ENCODE results near the gene SNX3. TPM values are rescaled to one million over a fixed set of nuclear protein-coding genes. Genes with fewer than 3 reads are reported as not detected.

SNX3 gene
- total RNA-seq, 1 experiment from 2014 or later: 169 TPM

DNA sequence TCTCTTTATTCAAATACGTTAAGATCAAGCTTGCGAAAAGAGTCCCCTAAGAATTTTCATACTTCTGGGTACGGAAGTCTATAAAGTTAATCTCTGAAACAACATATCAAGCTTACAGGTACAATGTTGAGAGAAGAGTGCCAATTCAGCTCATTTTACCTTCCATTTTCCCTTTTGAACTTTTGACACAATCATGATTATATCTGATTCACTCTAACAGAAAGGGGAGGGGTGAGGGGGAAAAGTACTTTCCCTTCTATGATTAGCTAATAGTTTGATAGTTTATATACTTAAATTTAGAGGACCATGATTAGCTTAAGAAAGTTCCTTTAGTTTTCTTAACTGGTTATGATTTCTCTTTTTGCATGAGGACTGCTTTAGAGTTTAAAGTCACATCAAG is 33.5 kb downstream of the SNX3 start:
- DNase-seq (ENCODE audit: low read depth): no peak
- in situ Hi-C loops (cut with HindIII; ENCODE audit: low pct_unique_long_range_greater_than_20kb, low sequenced_read_pairs): no loop called here

DNA sequence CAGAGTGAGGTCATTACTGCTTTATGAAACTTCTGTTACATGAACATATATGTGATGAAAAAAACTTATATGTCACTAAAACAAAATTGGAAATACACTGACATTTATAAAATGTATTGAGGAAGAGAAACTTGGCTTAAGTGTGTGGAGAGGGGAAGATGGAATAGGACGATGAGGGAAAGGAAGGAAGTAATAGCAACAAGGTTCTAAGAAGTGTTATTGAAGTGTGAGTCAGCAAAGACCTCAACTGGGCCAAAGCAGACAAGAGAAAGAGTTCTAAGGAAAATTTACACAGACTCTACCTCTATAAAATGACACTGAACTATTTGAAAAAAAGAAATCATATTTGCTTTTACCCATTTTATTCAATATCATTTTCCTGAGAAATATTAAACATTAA is 38.3 kb downstream of the SNX3 start:
- DNase-seq (ENCODE audit: low read depth): no peak
- in situ Hi-C loops (cut with HindIII; ENCODE audit: low pct_unique_long_range_greater_than_20kb, low sequenced_read_pairs): no loop called here

DNA sequence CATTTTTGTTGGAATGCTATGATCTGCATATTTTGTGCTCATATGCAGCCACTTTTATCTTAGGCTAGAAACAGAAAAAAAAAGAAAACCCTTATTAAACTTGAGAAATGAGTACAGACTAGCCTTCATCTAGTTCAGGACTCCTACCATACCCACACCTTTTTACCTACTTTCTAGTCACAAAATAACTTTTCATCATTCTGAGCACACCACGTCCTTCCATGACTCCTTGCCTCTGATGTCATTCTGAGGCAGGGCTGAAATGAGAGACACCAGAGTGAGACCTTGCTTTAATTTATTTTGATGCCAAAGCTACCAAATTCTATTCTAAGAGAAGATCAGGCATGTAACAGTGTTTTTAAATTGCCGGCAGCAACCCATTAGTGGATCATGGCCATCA is 38.8 kb downstream of the SNX3 start:
- no peak for DNase-seq (ENCODE audit: low read depth)
- in situ Hi-C loops (cut with HindIII; ENCODE audit: low pct_unique_long_range_greater_than_20kb, low sequenced_read_pairs): no loop called here

DNA sequence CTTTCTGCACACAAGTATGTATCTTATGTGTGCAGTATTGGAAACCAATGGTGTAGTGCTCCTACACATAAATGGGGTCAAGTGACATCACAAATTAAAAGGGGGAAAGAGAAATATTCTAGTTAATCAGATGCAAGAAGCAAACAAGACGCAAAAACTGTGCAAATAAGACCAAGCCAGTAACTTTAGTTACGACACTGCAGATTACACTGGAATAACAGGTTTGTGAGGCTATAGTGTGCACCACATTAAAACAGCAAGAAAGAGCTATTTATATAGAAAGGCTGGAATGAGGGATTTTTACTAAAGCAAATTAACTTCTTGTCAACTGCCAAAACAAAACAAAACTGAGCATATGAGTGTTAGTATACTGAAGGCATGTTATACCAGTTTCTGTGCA is 49.2 kb downstream of the SNX3 start:
- no peak for DNase-seq (ENCODE audit: low read depth)
- in situ Hi-C loops (cut with HindIII; ENCODE audit: low pct_unique_long_range_greater_than_20kb, low sequenced_read_pairs): no loop called here

DNA sequence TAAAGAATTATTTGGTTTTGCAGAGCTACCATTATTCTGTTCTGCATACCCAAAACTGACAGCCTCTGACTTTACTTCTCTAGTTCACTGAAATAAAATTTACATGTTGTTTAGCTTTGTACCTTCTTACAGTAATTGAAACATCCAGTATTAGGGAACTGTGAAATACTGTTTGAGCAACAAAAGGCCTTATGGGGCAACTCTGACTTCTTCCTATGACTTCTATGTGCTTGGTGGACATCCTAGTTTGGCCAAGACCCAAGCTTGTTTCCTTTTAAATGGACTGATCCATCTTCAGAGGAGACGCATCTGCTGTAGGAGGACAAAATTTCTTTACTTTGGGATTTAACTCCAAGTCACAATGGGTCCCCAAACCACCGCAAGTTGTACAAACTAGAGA is 50.3 kb downstream of the SNX3 start:
- no peak for DNase-seq (ENCODE audit: low read depth)
- in situ Hi-C loops (cut with HindIII; ENCODE audit: low pct_unique_long_range_greater_than_20kb, low sequenced_read_pairs): no loop called here

DNA sequence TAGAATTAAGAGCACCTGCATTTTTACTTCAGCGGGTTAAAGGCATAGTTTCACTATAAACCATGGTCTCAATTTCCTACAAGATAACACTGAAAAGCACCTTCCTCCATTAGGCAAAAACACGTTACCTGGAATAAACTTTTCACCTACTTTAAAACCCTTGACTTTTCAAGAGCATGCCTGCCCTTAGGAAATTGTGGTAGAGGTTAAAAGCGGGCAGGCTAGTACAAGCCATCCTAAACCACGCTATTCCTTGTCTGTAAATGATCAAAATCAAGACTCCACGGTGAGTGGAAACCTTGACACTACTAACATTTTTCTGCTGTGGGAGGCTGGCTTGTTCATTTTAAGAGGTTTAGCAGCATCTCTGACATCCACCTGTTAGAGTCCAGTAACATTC is 51.1 kb downstream of the SNX3 start:
- in situ Hi-C loops (cut with HindIII; ENCODE audit: low pct_unique_long_range_greater_than_20kb, low sequenced_read_pairs): no loop called here
- no peak for DNase-seq (ENCODE audit: low read depth)

DNA sequence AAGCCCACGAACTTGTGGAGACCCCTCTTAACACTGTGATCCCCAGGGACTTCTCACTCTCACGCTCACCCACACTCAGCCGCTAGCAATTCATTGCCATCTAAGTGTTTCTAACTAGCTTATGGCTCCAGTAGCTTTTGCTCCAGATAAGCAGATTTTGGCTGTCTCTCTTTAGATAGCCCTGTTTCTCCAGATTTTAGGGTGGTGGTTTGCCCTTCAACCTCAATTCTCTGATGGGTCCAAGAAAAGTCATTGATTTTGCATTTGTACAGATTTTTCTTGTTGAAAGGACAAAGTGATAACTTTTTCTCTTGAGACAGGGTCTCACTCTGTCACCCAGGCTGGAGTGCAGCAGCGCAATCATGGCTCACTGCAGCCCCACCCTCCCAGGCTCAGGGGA is 53.8 kb downstream of the SNX3 start:
- no peak for DNase-seq (ENCODE audit: low read depth)
- in situ Hi-C loops (cut with HindIII; ENCODE audit: low pct_unique_long_range_greater_than_20kb, low sequenced_read_pairs): no loop called here

DNA sequence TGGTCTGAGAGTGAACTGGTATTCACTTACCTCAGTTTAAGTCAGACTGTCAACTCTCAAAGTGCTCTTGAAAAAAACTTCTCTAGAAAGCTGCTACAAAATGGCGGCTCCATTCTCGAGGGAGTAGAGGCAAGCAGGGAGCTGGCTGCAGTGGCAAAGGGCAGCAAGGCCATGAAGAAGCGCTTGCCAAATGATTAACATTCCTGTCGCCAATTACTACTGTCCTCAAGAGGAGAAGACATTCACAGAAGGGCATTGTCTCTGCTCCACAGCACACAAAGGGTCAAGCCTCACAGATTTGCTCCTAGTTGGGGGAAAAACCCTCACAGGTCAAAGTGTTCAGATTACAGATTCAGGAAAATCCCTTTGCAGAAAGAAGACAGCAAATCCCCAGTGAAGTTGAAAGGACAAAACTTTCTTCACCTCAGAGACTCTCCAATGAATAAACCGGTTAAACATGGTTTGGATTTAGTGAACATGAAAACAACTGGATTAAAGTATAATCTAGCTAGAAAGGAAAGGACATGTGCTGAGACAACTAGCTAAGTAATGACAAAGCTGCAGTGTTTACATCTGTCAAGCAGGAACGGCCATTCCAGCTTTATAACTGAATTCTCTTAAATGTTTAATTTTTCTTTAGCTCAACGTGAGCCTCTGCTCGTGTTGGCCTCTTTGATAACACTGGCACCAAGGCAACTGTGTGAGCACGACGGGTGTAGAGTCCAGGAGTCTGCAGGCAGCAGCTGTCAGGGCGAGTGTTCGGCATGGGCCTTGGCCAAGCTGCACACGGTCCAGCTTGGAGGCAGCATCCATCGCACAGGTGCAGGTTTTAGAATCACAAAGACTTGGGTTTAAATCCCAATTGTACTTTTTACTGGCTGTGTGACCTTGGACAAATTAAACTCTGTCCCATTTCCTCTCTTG is 57.4 kb downstream of the SNX3 start:
- in situ Hi-C loops (cut with HindIII; ENCODE audit: low pct_unique_long_range_greater_than_20kb, low sequenced_read_pairs): no loop called here
- peak; percentile 70 for DNase-seq (ENCODE audit: low read depth)

DNA sequence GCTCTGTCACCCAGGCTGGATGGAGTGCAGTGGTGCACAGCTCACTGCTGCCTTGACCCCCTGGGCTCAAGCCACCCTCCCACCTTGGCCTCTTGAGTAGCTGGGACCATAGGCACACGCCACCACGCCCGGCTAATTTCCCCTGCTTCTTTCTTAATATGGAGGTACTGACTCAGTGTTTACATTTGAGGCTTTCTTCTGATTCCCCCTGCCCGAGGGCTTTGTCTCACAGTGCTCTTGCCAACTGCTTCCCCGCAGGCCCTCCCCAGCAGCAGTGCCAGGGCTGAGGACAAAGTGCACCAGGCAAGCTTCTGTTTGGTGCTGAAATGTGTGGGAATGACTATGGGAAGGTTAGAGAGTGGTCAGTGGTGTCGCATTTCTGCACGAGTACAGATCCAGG is 60.2 kb downstream of the SNX3 start:
- in situ Hi-C loops (cut with HindIII; ENCODE audit: low pct_unique_long_range_greater_than_20kb, low sequenced_read_pairs): no loop called here
- peak; percentile 96 for DNase-seq (ENCODE audit: low read depth)

DNA sequence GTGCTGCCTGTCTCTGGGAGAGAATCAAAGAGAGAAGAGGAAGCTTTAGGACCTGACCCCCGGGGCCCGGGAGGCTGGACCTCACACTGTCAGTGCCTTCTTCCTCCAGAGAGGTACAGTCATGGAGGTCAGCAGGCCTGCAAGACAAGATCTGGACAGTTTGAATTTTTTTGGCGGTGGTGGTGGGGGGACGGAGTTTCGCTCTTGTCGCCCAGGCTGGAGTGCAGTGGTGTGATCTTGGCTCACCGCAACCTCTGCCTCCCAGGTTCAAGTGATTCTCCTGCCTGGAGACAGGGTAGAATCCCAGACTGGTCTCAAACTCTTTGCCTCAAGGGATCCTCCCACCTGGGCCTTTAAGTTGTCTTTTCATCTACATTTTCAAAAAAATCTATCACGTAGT is 60.7 kb downstream of the SNX3 start:
- no peak for DNase-seq (ENCODE audit: low read depth)
- in situ Hi-C loops (cut with HindIII; ENCODE audit: low pct_unique_long_range_greater_than_20kb, low sequenced_read_pairs): no loop called here

DNA sequence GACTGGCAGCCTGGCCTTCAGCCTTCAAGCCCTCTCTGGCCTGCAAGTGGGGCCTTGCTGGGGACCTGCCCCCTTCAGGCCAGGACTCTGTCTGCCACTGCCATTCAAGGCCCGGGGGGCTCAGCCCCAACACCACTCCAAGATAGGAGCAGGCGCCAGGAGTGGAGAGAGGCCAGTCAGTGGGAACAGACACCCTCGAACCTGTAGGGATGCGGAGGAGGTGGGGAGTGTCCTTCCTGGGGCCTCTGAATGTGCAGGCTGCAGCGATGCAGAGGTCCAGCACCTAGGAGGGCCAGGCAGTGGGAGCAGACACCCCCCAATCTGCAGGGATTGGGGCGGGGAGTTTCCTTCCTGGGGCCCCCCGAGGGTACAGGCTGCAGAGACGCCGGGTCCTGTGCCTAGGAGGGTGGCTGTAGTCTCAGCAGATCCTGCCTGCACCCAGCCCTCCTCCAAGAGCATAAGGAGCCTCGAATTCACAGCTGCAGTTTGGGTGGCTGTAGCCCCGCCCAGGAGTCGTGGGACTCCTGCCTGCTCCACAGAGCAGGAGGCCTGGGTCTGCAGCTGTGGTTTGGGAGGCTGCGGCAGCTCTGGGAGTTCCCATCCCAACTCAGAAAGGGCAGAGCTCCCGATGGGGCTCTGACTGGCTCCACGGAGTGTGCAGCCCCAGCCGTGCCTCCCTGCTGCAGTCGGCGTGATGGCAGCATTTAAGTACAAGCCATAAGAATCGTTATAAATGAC is 61.9 kb downstream of the SNX3 start:
- in situ Hi-C loops (cut with HindIII; ENCODE audit: low pct_unique_long_range_greater_than_20kb, low sequenced_read_pairs): no loop called here
- DNase-seq (ENCODE audit: low read depth): no peak

DNA sequence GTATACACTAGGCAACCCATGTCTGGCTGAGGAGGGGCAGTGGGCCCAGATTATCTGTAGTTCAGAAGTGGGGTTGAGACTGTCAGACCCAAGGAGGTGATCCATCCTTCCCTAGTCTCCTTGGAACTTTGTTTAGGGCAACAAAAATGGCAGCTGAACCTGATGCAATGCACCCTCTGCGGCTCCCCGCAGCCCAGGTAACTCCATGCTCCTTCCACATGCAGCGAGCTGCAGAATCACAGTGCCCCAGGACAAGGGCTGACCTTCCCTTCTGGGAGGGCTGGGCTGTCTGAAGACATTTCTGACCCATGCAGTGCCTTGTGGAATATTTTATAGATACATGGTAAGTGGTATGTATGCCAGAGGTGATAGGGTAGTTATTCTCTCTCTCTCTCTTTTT is 65.6 kb downstream of the SNX3 start:
- in situ Hi-C loops (cut with HindIII; ENCODE audit: low pct_unique_long_range_greater_than_20kb, low sequenced_read_pairs): no loop called here
- DNase-seq (ENCODE audit: low read depth): no peak

DNA sequence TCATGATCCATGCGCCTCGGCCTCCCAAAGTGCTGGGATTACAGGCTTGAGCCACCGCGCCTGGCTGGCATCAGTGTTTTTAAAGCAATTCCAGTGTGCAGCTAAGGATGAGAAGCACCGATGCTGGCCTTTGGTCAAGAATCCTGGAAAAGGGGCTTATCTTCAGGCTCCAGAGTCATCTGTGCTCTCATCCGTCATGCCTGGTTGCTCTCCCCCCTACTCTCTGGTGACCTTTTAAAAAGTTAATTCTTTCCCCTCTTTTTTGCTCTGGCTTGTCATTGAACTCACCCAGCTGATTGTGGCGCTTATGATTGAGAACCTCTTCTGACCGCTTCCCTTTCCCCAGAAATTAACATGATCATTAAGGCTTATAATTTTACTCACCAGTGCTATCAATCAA is 66.3 kb downstream of the SNX3 start:
- in situ Hi-C loops (cut with HindIII; ENCODE audit: low pct_unique_long_range_greater_than_20kb, low sequenced_read_pairs): no loop called here

DNA sequence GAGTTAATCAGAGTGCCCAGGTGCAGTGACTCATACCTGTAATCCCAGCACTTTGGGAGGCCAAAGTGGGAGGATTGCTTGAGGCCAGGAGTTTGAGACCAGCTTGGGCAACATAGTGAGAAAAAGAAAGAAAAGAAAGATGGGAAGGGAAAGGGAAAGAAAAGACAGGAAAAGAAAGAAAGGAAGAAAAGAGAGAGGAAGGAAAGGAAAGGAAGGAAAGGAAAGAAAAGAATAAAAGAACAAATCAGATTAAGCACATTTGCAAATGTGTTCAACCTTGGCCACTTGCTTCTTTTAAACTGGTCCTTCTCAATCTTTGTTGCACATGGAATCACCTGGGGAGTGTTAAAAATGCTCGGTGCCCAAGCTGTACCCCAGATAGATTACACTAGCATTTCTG is 67.0 kb downstream of the SNX3 start:
- in situ Hi-C loops (cut with HindIII; ENCODE audit: low pct_unique_long_range_greater_than_20kb, low sequenced_read_pairs): no loop called here
- DNase-seq (ENCODE audit: low read depth): no peak

More for the DNA sequence above, 66.3 kb downstream of the SNX3 start:
- no peak for DNase-seq (ENCODE audit: low read depth)

DNA sequence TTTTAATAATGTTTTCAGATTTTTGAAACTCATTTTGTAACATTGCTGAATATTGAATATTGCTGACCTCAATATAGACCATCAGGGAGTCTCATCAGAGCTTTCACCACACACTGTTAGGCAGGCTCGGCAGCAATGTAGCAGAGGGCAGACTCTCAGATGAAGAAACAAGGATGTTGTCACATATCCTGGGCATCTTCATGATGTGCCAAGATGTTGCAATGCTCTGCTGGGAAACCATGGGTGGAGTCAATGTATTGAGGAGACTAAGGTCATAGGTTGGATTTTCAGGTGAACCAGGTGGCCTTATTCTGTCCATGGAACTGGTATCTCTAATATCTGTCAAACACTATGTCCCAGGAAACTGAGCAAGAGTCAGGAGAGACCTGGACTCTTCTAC is 67.7 kb downstream of the SNX3 start:
- in situ Hi-C loops (cut with HindIII; ENCODE audit: low pct_unique_long_range_greater_than_20kb, low sequenced_read_pairs): no loop called here

DNA sequence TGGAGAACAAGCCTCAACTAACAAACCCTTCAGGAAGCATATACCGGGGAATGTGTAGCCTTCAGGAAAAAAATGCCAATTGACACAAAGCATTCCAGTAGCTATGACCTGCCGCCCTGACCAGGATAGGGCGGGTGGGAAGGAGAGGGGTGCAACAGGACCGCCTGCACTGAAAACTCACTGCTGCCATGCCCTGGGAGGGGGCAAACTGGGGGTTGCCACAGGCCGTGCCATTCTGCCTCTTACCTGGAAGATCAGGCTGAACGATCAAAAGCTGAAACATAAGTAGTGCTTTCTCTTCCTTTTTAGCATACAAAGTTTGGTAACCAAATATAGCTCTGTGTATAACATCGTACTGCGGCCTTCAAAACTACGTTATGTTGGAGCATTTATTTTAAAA is 73.3 kb downstream of the SNX3 start:
- in situ Hi-C loops (cut with HindIII; ENCODE audit: low pct_unique_long_range_greater_than_20kb, low sequenced_read_pairs): no loop called here

More for the DNA sequence above, 67.7 kb downstream of the SNX3 start:
- no peak for DNase-seq (ENCODE audit: low read depth)

DNA sequence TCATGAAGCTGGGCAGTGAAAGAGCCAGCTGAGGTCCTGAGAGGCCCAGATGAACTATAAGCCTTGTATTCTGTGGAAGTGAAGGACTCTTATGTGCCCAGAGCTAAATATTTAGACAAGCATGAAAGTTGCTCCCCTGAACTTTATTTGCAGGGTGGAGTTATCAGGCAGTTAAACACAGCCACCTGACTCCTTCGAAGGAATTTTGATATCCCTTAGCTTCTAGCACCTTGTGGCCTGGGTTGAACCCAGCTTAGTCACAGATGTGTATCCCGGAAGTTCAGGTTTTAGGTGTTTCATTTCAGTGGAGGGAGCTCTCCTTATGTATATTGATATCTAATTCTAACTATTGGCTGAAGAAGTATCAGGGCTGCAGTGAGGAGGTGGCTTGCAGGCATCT is 74.6 kb downstream of the SNX3 start:
- in situ Hi-C loops (cut with HindIII; ENCODE audit: low pct_unique_long_range_greater_than_20kb, low sequenced_read_pairs): no loop called here
- DNase-seq (ENCODE audit: low read depth): no peak

More for the DNA sequence above, 73.3 kb downstream of the SNX3 start:
- DNase-seq (ENCODE audit: low read depth): no peak

DNA sequence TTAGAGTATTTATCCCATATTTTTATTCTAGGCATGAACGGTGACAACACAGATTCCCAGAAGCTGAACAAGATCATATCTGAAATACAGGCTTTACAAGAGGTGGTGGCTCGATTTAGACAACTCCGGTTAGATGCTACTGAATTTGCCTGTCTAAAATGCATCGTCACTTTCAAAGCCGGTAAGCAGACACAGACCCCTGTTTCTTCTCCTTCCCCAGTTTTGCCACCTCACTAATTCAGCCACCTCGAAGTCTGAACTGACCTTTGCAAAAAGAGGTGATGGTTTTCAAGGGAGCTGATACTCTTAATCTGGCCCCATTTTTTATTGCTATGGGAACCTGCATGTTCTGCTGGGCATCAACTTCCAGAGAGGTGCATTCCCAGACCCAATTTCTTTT is 80.1 kb downstream of the SNX3 start:
- DNase-seq (ENCODE audit: low read depth): no peak
- in situ Hi-C loops (cut with HindIII; ENCODE audit: low pct_unique_long_range_greater_than_20kb, low sequenced_read_pairs): no loop called here

DNA sequence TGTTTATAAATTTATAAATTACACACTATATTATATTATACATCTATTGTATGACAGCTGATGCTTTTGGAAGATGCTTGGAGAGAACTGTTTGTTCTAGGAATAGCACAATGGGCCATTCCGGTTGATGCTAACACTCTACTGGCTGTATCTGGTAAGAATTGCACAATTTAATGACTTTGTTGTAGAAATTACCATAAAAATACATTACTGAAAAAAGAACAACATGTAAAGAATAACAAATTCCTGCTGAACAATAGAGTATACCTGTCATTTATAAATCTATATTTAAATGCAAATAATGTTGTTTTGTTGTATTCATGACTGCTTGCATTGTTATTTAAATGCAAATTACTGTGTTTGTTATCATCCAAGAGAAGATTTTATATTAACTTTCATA is 80.6 kb downstream of the SNX3 start:
- in situ Hi-C loops (cut with HindIII; ENCODE audit: low pct_unique_long_range_greater_than_20kb, low sequenced_read_pairs): no loop called here
- DNase-seq (ENCODE audit: low read depth): no peak

DNA sequence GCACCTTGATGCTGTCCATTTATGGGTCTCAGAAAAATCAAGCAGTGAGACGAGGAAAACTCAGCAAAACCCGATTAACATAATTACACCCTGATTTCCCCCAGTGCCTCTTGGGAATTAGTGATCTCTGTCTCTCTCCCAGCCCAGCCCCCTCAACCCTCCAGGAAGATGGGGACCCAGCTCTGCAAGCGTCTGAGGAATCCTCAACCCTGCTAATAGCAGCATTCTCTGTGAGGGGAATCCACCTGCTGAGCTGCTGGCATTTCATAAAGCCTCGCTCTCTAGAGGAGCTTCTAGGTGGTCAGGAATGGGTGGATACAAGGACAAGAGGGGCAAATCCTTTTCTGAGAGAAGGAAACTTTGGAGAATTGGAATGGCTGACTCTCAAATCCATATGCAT is 81.1 kb downstream of the SNX3 start:
- in situ Hi-C loops (cut with HindIII; ENCODE audit: low pct_unique_long_range_greater_than_20kb, low sequenced_read_pairs): no loop called here
- DNase-seq (ENCODE audit: low read depth): no peak

Data from Caki2 (cell line).